WERI-Rb-1 (cell line): ENCODE results near the gene GFY.

Experiments used
- DNase-seq: peaks from one replicate; pipeline ENCODE4 v3.0.0-alpha.2; 2020
- H3K27ac ChIP-seq: fragments of 250-450 bp; sonication (Bioruptor Pico); 2 replicates; pipeline ENCODE4 v1.5.1; 2020; ENCODE audit warnings: mild to moderate bottlenecking, moderate library complexity
- H3K27me3 ChIP-seq: fragments of 250-450 bp; sonication (Bioruptor Pico); 2 replicates; pipeline ENCODE4 v1.5.1; 2021; ENCODE audit warnings: mild to moderate bottlenecking, low read depth, moderate library complexity; ENCODE audit not compliant: insufficient read depth, severe bottlenecking
- H3K36me3 ChIP-seq: fragments of 250-450 bp; sonication (Bioruptor Pico); 2 replicates; pipeline ENCODE4 v1.5.1; 2020; ENCODE audit warnings: mild to moderate bottlenecking, moderate library complexity
- H3K4me3 ChIP-seq: 2 replicates; pipeline ENCODE4 v1.5.1; 2011; ENCODE audit warnings: low read depth, mild to moderate bottlenecking, control low read depth, low read length
- H3K9me3 ChIP-seq: fragments of 250-450 bp; sonication (Bioruptor Pico); 2 replicates; pipeline ENCODE4 v1.5.1; 2021; ENCODE audit warnings: mild to moderate bottlenecking, moderate library complexity; ENCODE audit not compliant: severe bottlenecking
- CTCF ChIP-seq: IDR thresholded peaks from 2 replicates; pipeline ENCODE4 v1.5.1; 2011; ENCODE audit warnings: low read depth, mild to moderate bottlenecking, control low read depth, inconsistent platforms, low read length

The GFY gene

GRCh38 chr19:49436381-49437017 is 11.3 kb downstream of the GFY start:
- TF ChIP-seq CTCF, result no peak
- DNase-seq, result peak; percentile 56
- peaks cover 52% of the 10 kb centered on the region for H3K36me3 ChIP-seq
- no peaks in the 10 kb centered on the region for H3K9me3 ChIP-seq
- peak overlapping the region; percentile 84 for H3K27ac ChIP-seq
- peak overlapping the region; percentile 18 for H3K4me3 ChIP-seq
- H3K27me3 ChIP-seq, result no peaks in the 10 kb centered on the region

GRCh38 chr19:49437231-49437630 is 12.0 kb downstream of the GFY start:
- Histone ChIP-seq H3K27ac (peak overlapping the region; percentile 84), H3K4me3 (peak overlapping the region; percentile 97), H3K9me3 (no peaks in the 10 kb centered on the region), H3K36me3 (peaks cover 44% of the 10 kb centered on the region), H3K27me3 (no peaks in the 10 kb centered on the region)
- no peak for TF ChIP-seq CTCF
- peak; percentile 95 for DNase-seq

GRCh38 chr19:49438261-49438660 is 13.1 kb downstream of the GFY start:
- Histone ChIP-seq H3K36me3 (peaks cover 34% of the 10 kb centered on the region), H3K27me3 (no peaks in the 10 kb centered on the region), H3K27ac (peak overlapping the region; percentile 84), H3K4me3 (peak overlapping the region; percentile 97), H3K9me3 (no peaks in the 10 kb centered on the region)
- DNase-seq, result peak; percentile 84
- no peak for TF ChIP-seq CTCF

- Histone ChIP-seq H3K4me3 (peak overlapping the region; percentile 97), H3K36me3 (peaks cover 22% of the 10 kb centered on the region), H3K27me3 (no peaks in the 10 kb centered on the region), H3K27ac (peak overlapping the region; percentile 84), H3K9me3 (no peaks in the 10 kb centered on the region)
- no peak for TF ChIP-seq CTCF
- DNase-seq, result no peak
Measured at GRCh38 chr19:49439836-49440235, 14.6 kb downstream of the GFY start.

- DNase-seq, result peak; percentile 60
- Histone ChIP-seq H3K27ac (peak overlapping the region; percentile 84), H3K9me3 (no peaks in the 10 kb centered on the region), H3K27me3 (no peaks in the 10 kb centered on the region), H3K36me3 (peaks cover 14% of the 10 kb centered on the region), H3K4me3 (peak overlapping the region; percentile 97)
- TF ChIP-seq CTCF, result no peak
Measured at GRCh38 chr19:49440439-49441209, 15.4 kb downstream of the GFY start.
